CD4-positive, alpha-beta T cell (primary cell): ENCODE results near the gene RMI1. TPM values are rescaled to one million over a fixed set of nuclear protein-coding genes. Genes with fewer than 3 reads are reported as not detected.
A peak's percentile ranks its signal among the peaks of the same experiment; 100 is the strongest.

ENCODE experiments used
- ATAC-seq: fragments of 200-7000 bp; cut with Tn5 transposase; one replicate; pipeline ENCODE4 v1.10.0; 2022; ENCODE audit warnings: mild to moderate bottlenecking; ENCODE audit not compliant: poor library complexity
- CTCF ChIA-PET: fragments of 350-600 bp; sonication (Branson Sonifier 250); formaldehyde crosslinking; loops from one replicate; lab custom pipeline; 2021; ENCODE audit warnings: antibody characterized with exemption, inconsistent platforms; lab: Charles Lee
- POLR2A ChIA-PET: fragments of 350-600 bp; sonication (Branson Sonifier 250); formaldehyde crosslinking; loops from one replicate; lab custom pipeline; 2021; ENCODE audit warnings: antibody characterized with exemption, inconsistent platforms; lab: Charles Lee
- DNase-seq, 14 experiments: peaks; one replicate each; pipeline ENCODE4 v3.0.0-alpha.2; 2013 to 2020; ENCODE audit warnings: mixed read lengths in 2 of 14
- H3K27ac ChIP-seq, 2 donors: one replicate each; pipeline versions ENCODE4 v1.5.1 to v1.7.0; 2013; ENCODE audit warnings: low read length in 2 of 2, low read depth in 1 of 2, mild to moderate bottlenecking in 1 of 2
- H3K27me3 ChIP-seq, 2 experiments: 1 replicate in 1 of 2; 2 replicates in 1 of 2; pipeline versions ENCODE4 v1.6.1 to v1.7.0; 2013; ENCODE audit warnings: low read length in 2 of 2, control low read depth in 1 of 2, mild to moderate bottlenecking in 1 of 2, moderate library complexity in 1 of 2; ENCODE audit not compliant: insufficient read depth in 2 of 2, control insufficient read depth in 1 of 2
- H3K36me3 ChIP-seq: one replicate; pipeline ENCODE4 v1.6.1; 2013; ENCODE audit warnings: low read length, control low read depth; ENCODE audit not compliant: insufficient read depth
- H3K4me1 ChIP-seq: one replicate; pipeline ENCODE4 v1.6.1; 2013; ENCODE audit warnings: low read length, control low read depth; ENCODE audit not compliant: insufficient read depth
- H3K4me3 ChIP-seq: one replicate; pipeline ENCODE4 v1.5.1; 2013; ENCODE audit warnings: mild to moderate bottlenecking, low read length, moderate library complexity
- H3K9me3 ChIP-seq, 2 experiments: 1 replicate in 1 of 2; 2 replicates in 1 of 2; pipeline versions ENCODE4 v1.6.1 to v1.7.0; 2013; ENCODE audit warnings: low read length in 2 of 2, mild to moderate bottlenecking in 2 of 2, control low read depth in 1 of 2, moderate library complexity in 1 of 2; ENCODE audit not compliant: control insufficient read depth in 1 of 2, insufficient read depth in 1 of 2
- H3K27ac Mint-ChIP-seq: one replicate; pipeline ENCODE4 v1.8.0; 2020; ENCODE audit warnings: mixed read lengths
- H3K27me3 Mint-ChIP-seq: one replicate; pipeline ENCODE4 v1.8.0; 2021; ENCODE audit warnings: mixed read lengths
- H3K36me3 Mint-ChIP-seq: one replicate; pipeline ENCODE4 v1.8.0; 2021; ENCODE audit warnings: low read depth, mixed read lengths
- H3K4me1 Mint-ChIP-seq: one replicate; pipeline ENCODE4 v1.8.0; 2021; ENCODE audit warnings: low read depth, mixed read lengths
- H3K4me3 Mint-ChIP-seq: one replicate; pipeline ENCODE4 v1.8.0; 2020; ENCODE audit warnings: mild to moderate bottlenecking, mixed read lengths
- H3K9me3 Mint-ChIP-seq: one replicate; pipeline ENCODE4 v1.8.0; 2020; ENCODE audit warnings: mixed read lengths
- CTCF ChIP-seq: fragments of 200-600 bp; IDR thresholded peaks from one replicate; pipeline ENCODE4 v1.8.0; 2022; ENCODE audit warnings: antibody characterized with exemption, mild to moderate bottlenecking
- intact Hi-C, 2 experiments: fragments of 100-400 bp; cut with DNase I in 1 of 2; cut with micrococcal nuclease in 1 of 2; formaldehyde crosslinking; loops; one replicate each; pipeline versions ENCODE4 v1.15.1 to v1.9.0; 2023 to 2025; cut with DNase I, micrococcal nuclease
- total RNA-seq, 174 experiments: library from RNA in 2 of 174; stranded (reverse) in 2 of 174; gene quantifications; one replicate each; pipeline ENCODE4 v1.2.3 and lab custom pipeline; 2021 to 2026

RMI1 gene
- total RNA-seq, 2 experiments from 2014 or later, result 0.66 to 1.2 TPM

- peak; percentile 39 for ATAC-seq
- Mint-ChIP-seq H3K36me3 (peaks cover 48% of the 10 kb centered on the region), H3K4me1 (peaks cover 14% of the 10 kb centered on the region), H3K27ac (peak overlapping the region; percentile 31), H3K4me3 (no peak overlapping the region), H3K9me3 (no peaks in the 10 kb centered on the region), H3K27me3 (no peaks in the 10 kb centered on the region)
- H3K27ac ChIP-seq, result no peak overlapping the region
- ChIA-PET CTCF (no interaction called here), POLR2A (interaction anchor here (5.9 kb wide), 1 partner anchor 13 kb away, joined by 77 read pairs; the partner anchor contains the start of genes HNRNPK and RMI1)
- H3K27me3 ChIP-seq, result no peaks in the 10 kb centered on the region
- no peak for DNase-seq
- no peak overlapping the region for H3K4me3 ChIP-seq
- intact Hi-C loops, result loop anchor here in 1 of 2 experiments (2.0 kb wide), 1 partner anchor 13 kb away; no protein-coding TSS in a partner anchor
- H3K4me1 ChIP-seq, result no peaks in the 10 kb centered on the region
- TF ChIP-seq CTCF, result no peak
- H3K9me3 ChIP-seq, result no peaks in the 10 kb centered on the region
- peaks cover 39% of the 10 kb centered on the region for H3K36me3 ChIP-seq
Observed at GRCh38 chr9:83965350-83966208, 15.0 kb upstream of the RMI1 start.

GRCh38 chr9:83966209-83966582, 14.4 kb upstream of the RMI1 start:
- H3K4me1 ChIP-seq, result no peaks in the 10 kb centered on the region
- ChIA-PET CTCF (no interaction called here), POLR2A (interaction anchor here (1.0 to 5.9 kb wide), 3 partner anchors 12 to 14 kb away, joined by 4 to 77 read pairs (median 19); partner anchors contain the start of genes HNRNPK and RMI1)
- H3K36me3 ChIP-seq, result peaks cover 46% of the 10 kb centered on the region
- peak overlapping the region; percentile 31 for H3K27ac Mint-ChIP-seq
- H3K27me3 ChIP-seq, result no peaks in the 10 kb centered on the region
- H3K9me3 ChIP-seq, result no peaks in the 10 kb centered on the region
- peaks cover 17% of the 10 kb centered on the region for H3K4me1 Mint-ChIP-seq
- TF ChIP-seq CTCF, result no peak
- no peaks in the 10 kb centered on the region for H3K9me3 Mint-ChIP-seq
- H3K27ac ChIP-seq, result no peak overlapping the region
- intact Hi-C loops, result no loop called here
- peaks cover 54% of the 10 kb centered on the region for H3K36me3 Mint-ChIP-seq
- DNase-seq (no peak), ATAC-seq (peak; percentile 28)
- H3K4me3 Mint-ChIP-seq, result no peak overlapping the region
- no peaks in the 10 kb centered on the region for H3K27me3 Mint-ChIP-seq
- no peak overlapping the region for H3K4me3 ChIP-seq

DNA sequence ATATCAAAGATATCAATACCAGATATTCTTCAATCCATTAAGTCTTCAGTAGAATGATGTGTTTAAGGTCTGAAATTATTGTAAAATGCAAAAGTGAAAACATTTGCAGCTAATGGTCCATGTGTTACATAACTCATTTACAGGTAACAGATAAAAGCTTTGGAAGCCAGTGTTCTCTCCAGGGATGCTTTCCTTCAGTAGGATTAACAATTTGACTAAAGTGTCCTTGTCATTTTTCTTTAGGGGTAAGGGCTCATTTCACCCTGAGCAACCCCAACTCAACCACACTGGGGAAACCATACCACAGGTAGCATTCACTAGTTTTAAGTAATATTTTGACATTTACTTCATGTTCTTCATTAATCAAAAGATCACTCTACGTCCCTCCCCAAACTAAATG, 13.5 kb upstream of the RMI1 start:
- no peaks in the 10 kb centered on the region for H3K4me1 ChIP-seq
- no peaks in the 10 kb centered on the region for H3K27me3 Mint-ChIP-seq
- peak overlapping the region; percentile 31 for H3K27ac Mint-ChIP-seq
- H3K27ac ChIP-seq, result no peak overlapping the region
- peaks cover 54% of the 10 kb centered on the region for H3K36me3 ChIP-seq
- TF ChIP-seq CTCF, result no peak
- no peak for ATAC-seq
- H3K4me3 ChIP-seq, result no peak overlapping the region
- intact Hi-C loops, result no loop called here
- no peaks in the 10 kb centered on the region for H3K27me3 ChIP-seq
- DNase-seq, result no peak
- peaks cover 63% of the 10 kb centered on the region for H3K36me3 Mint-ChIP-seq
- H3K4me3 Mint-ChIP-seq, result no peak overlapping the region
- ChIA-PET POLR2A (interaction anchor here (1.0 to 2.0 kb wide), 2 partner anchors 11 to 14 kb away, joined by 4 to 19 read pairs; partner anchors contain the start of genes HNRNPK and RMI1), CTCF (no interaction called here)
- H3K9me3 Mint-ChIP-seq, result no peaks in the 10 kb centered on the region
- peaks cover 25% of the 10 kb centered on the region for H3K4me1 Mint-ChIP-seq
- no peaks in the 10 kb centered on the region for H3K9me3 ChIP-seq
